HG02642 (cell line): ENCODE measurements around the gene ILDR1.
"Not testable (repeated sequence)": the region's sequence is repeated elsewhere in the genome, so short reads cannot be mapped to it uniquely, and the experiment has no call there.

Experiments used
- ATAC-seq: cut with Tn5 transposase; IDR thresholded peaks from one replicate; pipeline ENCODE4 v1.9.1; 2021; ENCODE audit warnings: mild to moderate bottlenecking; ENCODE audit not compliant: unreplicated experiment, poor library complexity

ILDR1 gene

GRCh38 chr3:121957674-121958415, 64.2 kb downstream of the ILDR1 start:
- peak; percentile 67 for ATAC-seq

- no peak for ATAC-seq
Observed at GRCh38 chr3:121956363-121956762, 65.7 kb downstream of the ILDR1 start.

GRCh38 chr3:121951291-121951919, 70.6 kb downstream of the ILDR1 start:
- ATAC-seq: no peak

- ATAC-seq: no peak
Observed at GRCh38 chr3:121948641-121949040, 73.4 kb downstream of the ILDR1 start.

GRCh38 chr3:121943431-121943830, 78.6 kb downstream of the ILDR1 start:
- no peak for ATAC-seq

- ATAC-seq: no peak
Observed at GRCh38 chr3:121942116-121942786, 79.8 kb downstream of the ILDR1 start.

- no peak for ATAC-seq
Observed at GRCh38 chr3:121941592-121941991, 80.5 kb downstream of the ILDR1 start.

GRCh38 chr3:121938141-121938855, 83.7 kb downstream of the ILDR1 start:
- not testable (repeated sequence) for ATAC-seq
